Neutrophil (primary cell): ENCODE data around the gene RASGRF1.

Experiments used
- H3K27ac ChIP-seq: fragments of 200-600 bp; sonication (generic); 2 replicates; pipeline ENCODE4 v1.5.1; 2016; ENCODE audit warnings: mild to moderate bottlenecking, moderate library complexity
- H3K27me3 ChIP-seq: fragments of 200-600 bp; sonication (generic); 2 replicates; pipeline ENCODE4 v1.6.0; 2016; ENCODE audit warnings: mild to moderate bottlenecking
- H3K36me3 ChIP-seq: fragments of 200-600 bp; sonication (generic); 2 replicates; pipeline ENCODE4 v1.5.1; 2017
- H3K4me1 ChIP-seq, 2 experiments: fragments of 200-600 bp in 1 of 2; sonication (generic) in 1 of 2; 1 replicate in 1 of 2; 2 replicates in 1 of 2; pipeline versions ENCODE4 v1.5.1 to v1.6.1; 2013 to 2016; ENCODE audit warnings: low read depth in 1 of 2, low read length in 1 of 2, mild to moderate bottlenecking in 1 of 2, moderate library complexity in 1 of 2; ENCODE audit not compliant: control insufficient read depth in 1 of 2, insufficient read depth in 1 of 2
- H3K4me3 ChIP-seq, 2 experiments: fragments of 200-600 bp in 1 of 2; sonication (generic) in 1 of 2; 1 replicate in 1 of 2; 2 replicates in 1 of 2; pipeline ENCODE4 v1.5.1; 2013 to 2016; ENCODE audit warnings: low read depth in 1 of 2, low read length in 1 of 2, mild to moderate bottlenecking in 1 of 2, moderate library complexity in 1 of 2
- H3K9me3 ChIP-seq: fragments of 200-600 bp; sonication (generic); 2 replicates; pipeline ENCODE4 v1.5.1; 2016
- TF ChIP-seq, protein P1 (sequence below): fragments of 200-600 bp; sonication (generic); IDR thresholded peaks from 2 replicates; pipeline ENCODE4 v1.5.1; 2016; ENCODE audit warnings: antibody characterized with exemption

Gene RASGRF1

GRCh38 chr15:79122391-79122790 lies 31.8 kb upstream of the RASGRF1 start:
- Histone ChIP-seq H3K4me3 (no peak overlapping the region), H3K27ac (no peak overlapping the region), H3K9me3 (no peaks in the 10 kb centered on the region), H3K36me3 (no peaks in the 10 kb centered on the region), H3K27me3 (peaks cover 13% of the 10 kb centered on the region), H3K4me1 (no peaks in the 10 kb centered on the region)
- TF ChIP-seq, protein P1, sequence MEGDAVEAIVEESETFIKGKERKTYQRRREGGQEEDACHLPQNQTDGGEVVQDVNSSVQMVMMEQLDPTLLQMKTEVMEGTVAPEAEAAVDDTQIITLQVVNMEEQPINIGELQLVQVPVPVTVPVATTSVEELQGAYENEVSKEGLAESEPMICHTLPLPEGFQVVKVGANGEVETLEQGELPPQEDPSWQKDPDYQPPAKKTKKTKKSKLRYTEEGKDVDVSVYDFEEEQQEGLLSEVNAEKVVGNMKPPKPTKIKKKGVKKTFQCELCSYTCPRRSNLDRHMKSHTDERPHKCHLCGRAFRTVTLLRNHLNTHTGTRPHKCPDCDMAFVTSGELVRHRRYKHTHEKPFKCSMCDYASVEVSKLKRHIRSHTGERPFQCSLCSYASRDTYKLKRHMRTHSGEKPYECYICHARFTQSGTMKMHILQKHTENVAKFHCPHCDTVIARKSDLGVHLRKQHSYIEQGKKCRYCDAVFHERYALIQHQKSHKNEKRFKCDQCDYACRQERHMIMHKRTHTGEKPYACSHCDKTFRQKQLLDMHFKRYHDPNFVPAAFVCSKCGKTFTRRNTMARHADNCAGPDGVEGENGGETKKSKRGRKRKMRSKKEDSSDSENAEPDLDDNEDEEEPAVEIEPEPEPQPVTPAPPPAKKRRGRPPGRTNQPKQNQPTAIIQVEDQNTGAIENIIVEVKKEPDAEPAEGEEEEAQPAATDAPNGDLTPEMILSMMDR: no peak

DNA sequence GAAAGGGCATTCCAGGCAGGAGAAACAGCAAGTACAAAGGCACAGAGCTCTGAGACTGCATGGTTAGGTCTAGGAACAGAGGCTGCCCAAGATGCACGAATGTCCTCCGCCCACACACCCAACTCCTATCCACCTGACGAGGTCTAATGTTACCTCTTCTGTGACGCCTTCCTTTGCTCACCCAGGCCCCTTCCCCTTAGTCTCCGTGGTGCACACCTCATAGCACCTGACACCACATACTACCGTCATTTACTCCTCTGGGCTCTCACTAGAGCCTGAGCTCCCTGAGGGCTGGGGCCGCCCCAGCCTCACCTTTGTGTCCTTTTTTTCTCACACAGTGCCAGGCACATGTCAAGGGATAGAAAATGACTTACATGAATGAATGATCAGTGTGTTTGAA lies 31.0 kb upstream of the RASGRF1 start:
- H3K27me3 ChIP-seq: peaks cover 16% of the 10 kb centered on the region
- H3K36me3 ChIP-seq: no peaks in the 10 kb centered on the region
- no peak overlapping the region for H3K4me3 ChIP-seq
- TF ChIP-seq, protein P1: no peak
- H3K4me1 ChIP-seq: no peaks in the 10 kb centered on the region
- no peaks in the 10 kb centered on the region for H3K9me3 ChIP-seq
- no peak overlapping the region for H3K27ac ChIP-seq

- Histone ChIP-seq H3K27me3 (peaks cover 12% of the 10 kb centered on the region), H3K27ac (no peak overlapping the region), H3K9me3 (no peaks in the 10 kb centered on the region), H3K36me3 (no peaks in the 10 kb centered on the region), H3K4me1 (no peaks in the 10 kb centered on the region), H3K4me3 (no peak overlapping the region)
- TF ChIP-seq, protein P1: no peak
Measured at GRCh38 chr15:79117442-79118204, 27.0 kb upstream of the RASGRF1 start.

GRCh38 chr15:79116771-79117170 lies 26.2 kb upstream of the RASGRF1 start:
- Histone ChIP-seq H3K27ac (no peak overlapping the region), H3K4me1 (no peaks in the 10 kb centered on the region), H3K36me3 (no peaks in the 10 kb centered on the region), H3K9me3 (no peaks in the 10 kb centered on the region), H3K27me3 (peaks cover 12% of the 10 kb centered on the region), H3K4me3 (no peak overlapping the region)
- TF ChIP-seq, protein P1: no peak

GRCh38 chr15:79115986-79116665 lies 25.5 kb upstream of the RASGRF1 start:
- Histone ChIP-seq H3K27me3 (peaks cover 15% of the 10 kb centered on the region), H3K36me3 (no peaks in the 10 kb centered on the region), H3K27ac (no peak overlapping the region), H3K4me3 (no peak overlapping the region), H3K4me1 (no peaks in the 10 kb centered on the region), H3K9me3 (no peaks in the 10 kb centered on the region)
- TF ChIP-seq, protein P1: no peak
